KMS-11 (cell line): ENCODE measurements around the gene CEP43.

Experiments used
- H2AFZ ChIP-seq: fragments of 200-600 bp; sonication (generic); 2 replicates; pipeline ENCODE4 v1.6.1; 2016; ENCODE audit warnings: antibody characterized with exemption, mixed run types, low read depth
- H3K27ac ChIP-seq: fragments of 200-600 bp; sonication (generic); 2 replicates; pipeline ENCODE4 v1.6.1; 2016; ENCODE audit warnings: mild to moderate bottlenecking, mixed run types
- H3K27me3 ChIP-seq: fragments of 200-600 bp; sonication (generic); 2 replicates; pipeline ENCODE4 v1.6.1; 2017; ENCODE audit warnings: mild to moderate bottlenecking, low read depth, mixed run types, moderate library complexity; ENCODE audit not compliant: insufficient read depth
- H3K36me3 ChIP-seq: fragments of 200-600 bp; sonication (generic); 2 replicates; pipeline ENCODE4 v1.6.1; 2017; ENCODE audit warnings: mild to moderate bottlenecking, mixed run types; ENCODE audit not compliant: insufficient read depth
- H3K4me1 ChIP-seq: fragments of 200-600 bp; sonication (generic); 2 replicates; pipeline ENCODE4 v1.6.1; 2016; ENCODE audit warnings: mild to moderate bottlenecking, low read depth, mixed run types; ENCODE audit not compliant: poor library complexity, severe bottlenecking
- H3K4me2 ChIP-seq: fragments of 200-600 bp; sonication (generic); 2 replicates; pipeline ENCODE4 v1.7.0; 2016; ENCODE audit warnings: mild to moderate bottlenecking, mixed run types
- H3K4me3 ChIP-seq: fragments of 200-600 bp; sonication (generic); IDR thresholded peaks from 2 replicates; pipeline ENCODE4 v1.6.1; 2017; ENCODE audit warnings: low read depth, low read length, mixed read lengths; ENCODE audit not compliant: insufficient read depth
- H3K79me2 ChIP-seq: fragments of 200-600 bp; sonication (generic); 2 replicates; pipeline ENCODE4 v1.6.1; 2016; ENCODE audit warnings: low read depth, mixed run types; ENCODE audit not compliant: insufficient read depth
- H3K9ac ChIP-seq: fragments of 200-600 bp; sonication (generic); 2 replicates; pipeline ENCODE4 v1.6.1; 2016; ENCODE audit warnings: mild to moderate bottlenecking, mixed run types
- H4K20me1 ChIP-seq: fragments of 200-600 bp; sonication (generic); 2 replicates; pipeline ENCODE4 v1.6.1; 2016; ENCODE audit warnings: mild to moderate bottlenecking, mixed run types; ENCODE audit not compliant: insufficient read depth
- TF ChIP-seq, protein P1 (sequence below): fragments of 200-600 bp; sonication (generic); conservative IDR thresholded peaks from 2 replicates; pipeline ENCODE4 v1.6.1; 2017; ENCODE audit warnings: low read depth, mild to moderate bottlenecking, antibody characterized with exemption, low read length, moderate library complexity, mixed read lengths

The CEP43 gene

DNA sequence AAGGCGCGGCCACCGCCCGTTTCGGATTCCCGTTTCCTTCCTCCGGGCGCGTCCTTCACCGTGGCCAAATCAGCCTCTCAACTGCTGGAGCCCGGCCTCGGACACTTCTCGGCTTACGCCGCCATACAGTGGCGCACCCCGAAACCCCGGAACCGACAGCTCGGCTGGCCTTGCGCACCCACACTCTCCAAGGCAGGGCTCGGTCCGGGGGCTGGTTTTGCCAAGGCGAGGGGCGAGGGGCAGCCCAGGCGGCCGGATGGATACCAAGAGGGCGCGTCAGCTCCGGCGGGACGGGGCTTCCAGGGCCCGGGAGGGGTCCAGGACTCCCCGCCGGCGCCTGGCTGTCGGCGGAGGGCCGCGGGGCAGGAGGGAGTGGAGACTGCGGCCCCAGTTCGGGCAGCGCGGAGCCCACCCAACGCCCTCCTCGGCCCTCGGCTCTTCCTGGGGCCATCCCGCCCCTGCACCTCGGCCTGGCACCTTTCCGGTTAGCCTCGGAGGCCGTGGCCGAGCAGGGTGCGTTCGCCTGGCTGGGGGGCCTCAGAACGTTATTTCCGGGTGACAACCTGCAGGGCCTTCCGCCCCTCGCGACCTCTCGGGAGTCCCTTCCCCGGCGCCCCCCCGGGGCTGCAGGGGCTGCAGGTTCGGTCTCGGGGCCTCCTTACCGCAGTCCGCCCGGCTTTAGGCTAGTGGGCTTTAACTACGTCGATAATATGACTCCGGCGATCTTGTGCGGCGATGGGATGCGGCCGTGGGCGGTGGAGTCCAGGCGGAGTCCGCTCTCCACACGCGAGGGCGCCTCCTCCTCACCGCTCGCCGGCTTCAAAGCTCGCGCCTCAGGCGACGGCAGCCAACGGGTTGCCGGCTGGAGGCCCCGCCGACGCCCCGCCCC, 697 bp upstream of the CEP43 start:
- H3K27me3 ChIP-seq = no peaks in the 10 kb centered on the region
- H3K4me1 ChIP-seq = peaks cover 28% of the 10 kb centered on the region
- H2AFZ ChIP-seq = peak overlapping the region; percentile 73
- H3K79me2 ChIP-seq = peaks cover 38% of the 10 kb centered on the region; the same call in 1 of the 2 replicates
- peak overlapping the region; percentile 74; the same call in 1 of the 2 replicates for H3K9ac ChIP-seq
- H4K20me1 ChIP-seq = no peaks in the 10 kb centered on the region
- TF ChIP-seq, protein P1, sequence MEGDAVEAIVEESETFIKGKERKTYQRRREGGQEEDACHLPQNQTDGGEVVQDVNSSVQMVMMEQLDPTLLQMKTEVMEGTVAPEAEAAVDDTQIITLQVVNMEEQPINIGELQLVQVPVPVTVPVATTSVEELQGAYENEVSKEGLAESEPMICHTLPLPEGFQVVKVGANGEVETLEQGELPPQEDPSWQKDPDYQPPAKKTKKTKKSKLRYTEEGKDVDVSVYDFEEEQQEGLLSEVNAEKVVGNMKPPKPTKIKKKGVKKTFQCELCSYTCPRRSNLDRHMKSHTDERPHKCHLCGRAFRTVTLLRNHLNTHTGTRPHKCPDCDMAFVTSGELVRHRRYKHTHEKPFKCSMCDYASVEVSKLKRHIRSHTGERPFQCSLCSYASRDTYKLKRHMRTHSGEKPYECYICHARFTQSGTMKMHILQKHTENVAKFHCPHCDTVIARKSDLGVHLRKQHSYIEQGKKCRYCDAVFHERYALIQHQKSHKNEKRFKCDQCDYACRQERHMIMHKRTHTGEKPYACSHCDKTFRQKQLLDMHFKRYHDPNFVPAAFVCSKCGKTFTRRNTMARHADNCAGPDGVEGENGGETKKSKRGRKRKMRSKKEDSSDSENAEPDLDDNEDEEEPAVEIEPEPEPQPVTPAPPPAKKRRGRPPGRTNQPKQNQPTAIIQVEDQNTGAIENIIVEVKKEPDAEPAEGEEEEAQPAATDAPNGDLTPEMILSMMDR = no peak
- no peaks in the 10 kb centered on the region for H3K36me3 ChIP-seq
- peak overlapping the region; percentile 46 for H3K27ac ChIP-seq
- no peak overlapping the region for H3K4me3 ChIP-seq
- H3K4me2 ChIP-seq = peak overlapping the region; percentile 54

DNA sequence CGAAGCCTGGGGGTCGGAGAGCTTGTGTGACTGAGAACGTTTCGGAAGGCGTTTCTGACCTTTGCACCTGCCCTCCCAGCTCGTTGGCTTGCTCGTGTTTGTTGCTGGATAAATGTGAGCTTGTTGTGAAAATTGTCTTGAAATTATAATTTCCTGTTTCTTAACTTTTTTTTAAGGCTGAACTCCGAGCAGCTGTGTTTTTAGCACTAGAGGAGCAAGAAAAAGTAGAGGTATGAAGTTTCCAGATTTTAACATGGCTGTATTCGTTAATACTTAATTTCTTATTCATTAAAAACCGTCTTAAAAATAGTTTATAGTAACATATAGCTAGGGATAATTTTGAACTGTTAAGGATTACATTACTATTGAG, 672 bp downstream of the CEP43 start:
- H3K36me3 ChIP-seq = no peaks in the 10 kb centered on the region
- peak overlapping the region; percentile 87 for H2AFZ ChIP-seq
- H3K4me2 ChIP-seq = peak overlapping the region; percentile 78
- peaks cover 38% of the 10 kb centered on the region; the same call in 1 of the 2 replicates for H3K79me2 ChIP-seq
- no peaks in the 10 kb centered on the region for H3K27me3 ChIP-seq
- TF ChIP-seq, protein P1 = no peak
- H3K27ac ChIP-seq = peak overlapping the region; percentile 34
- H3K4me1 ChIP-seq = peaks cover 28% of the 10 kb centered on the region
- no peak overlapping the region for H3K4me3 ChIP-seq
- no peaks in the 10 kb centered on the region for H4K20me1 ChIP-seq
- peak overlapping the region; percentile 68 for H3K9ac ChIP-seq

DNA sequence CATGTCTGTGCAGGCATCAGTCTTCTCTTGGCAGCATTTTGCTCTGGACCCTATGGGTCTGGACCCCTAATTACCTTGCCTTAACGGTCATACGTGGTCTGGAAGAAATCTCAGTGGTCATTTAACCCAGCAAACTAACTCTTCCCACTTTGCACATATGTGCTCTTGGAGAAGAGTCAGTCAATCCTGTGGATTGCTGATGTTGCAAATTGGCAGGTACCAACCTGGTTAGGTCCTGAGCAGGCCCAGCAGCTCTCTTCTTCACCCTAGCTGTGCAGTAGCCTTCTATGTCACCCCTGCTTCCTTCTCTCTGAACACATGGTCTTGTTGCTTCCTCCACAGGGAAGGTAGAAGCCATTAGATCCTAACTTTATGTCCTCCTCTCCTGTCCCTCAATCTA, 1.6 kb downstream of the CEP43 start:
- H3K36me3 ChIP-seq = 0 out of 2 replicates have a peak, but pooled peaks cover 4% of the 10 kb centered on the region
- H4K20me1 ChIP-seq = no peaks in the 10 kb centered on the region
- H3K27ac ChIP-seq = no peak overlapping the region
- no peak overlapping the region for H3K4me3 ChIP-seq
- peaks cover 28% of the 10 kb centered on the region for H3K4me1 ChIP-seq
- H3K79me2 ChIP-seq = peaks cover 38% of the 10 kb centered on the region; the same call in 1 of the 2 replicates
- H3K4me2 ChIP-seq = peak overlapping the region; percentile 78
- H3K9ac ChIP-seq = no peak overlapping the region; the same call in 1 of the 2 replicates
- no peak overlapping the region for H2AFZ ChIP-seq
- no peaks in the 10 kb centered on the region for H3K27me3 ChIP-seq
- TF ChIP-seq, protein P1 = no peak

DNA sequence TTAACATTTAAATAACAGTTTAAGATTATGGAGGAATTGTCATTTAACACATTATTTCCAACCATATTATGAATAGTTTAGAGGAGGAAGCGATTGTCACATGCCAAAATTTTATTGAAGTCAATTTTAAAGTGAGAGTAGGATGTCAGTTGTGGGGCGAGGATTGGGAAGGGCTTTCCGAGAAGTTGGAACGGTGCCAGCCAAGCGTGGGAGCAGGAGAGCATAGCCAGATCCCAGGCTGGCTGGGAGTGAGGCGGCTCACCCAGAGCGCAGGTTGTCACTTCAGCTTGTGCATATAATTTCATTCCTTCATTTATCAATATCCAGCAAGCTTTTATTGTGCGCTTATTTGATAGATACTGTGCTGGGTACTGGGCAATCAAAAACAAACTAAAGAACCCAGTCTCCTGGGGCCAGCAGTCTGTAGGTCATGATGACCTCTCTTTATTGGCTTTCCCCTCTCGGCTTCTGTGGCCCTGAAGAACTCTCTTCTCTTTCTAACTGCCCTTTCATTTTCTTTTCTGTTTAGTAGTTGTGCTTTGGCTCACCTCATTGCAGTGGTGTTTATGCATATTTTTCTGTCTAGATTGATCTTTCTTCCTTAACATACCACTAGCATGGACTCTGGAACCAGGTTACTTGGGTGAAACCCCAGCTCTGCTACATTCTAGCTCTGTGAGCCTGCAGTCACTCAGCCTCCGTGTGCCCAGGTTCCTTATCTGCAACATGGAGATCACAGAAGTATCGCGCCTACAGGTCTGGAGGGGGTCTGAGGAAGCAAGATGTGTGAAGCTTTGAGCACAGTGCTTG, 6.4 kb downstream of the CEP43 start:
- no peak overlapping the region for H3K4me2 ChIP-seq
- H3K27me3 ChIP-seq = no peaks in the 10 kb centered on the region
- peaks cover 17% of the 10 kb centered on the region for H3K4me1 ChIP-seq
- no peak overlapping the region for H3K27ac ChIP-seq
- H3K79me2 ChIP-seq = peaks cover 7% of the 10 kb centered on the region; the same call in 1 of the 2 replicates
- peaks cover 4% of the 10 kb centered on the region; the same call in 1 of the 2 replicates for H3K36me3 ChIP-seq
- no peak overlapping the region for H2AFZ ChIP-seq
- TF ChIP-seq, protein P1 = no peak
- no peaks in the 10 kb centered on the region for H4K20me1 ChIP-seq
- H3K4me3 ChIP-seq = no peak overlapping the region
- H3K9ac ChIP-seq = no peak overlapping the region
